ENCODE results near the gene ZFP90. TPM values are rescaled to one million over a fixed set of nuclear protein-coding genes. Genes with fewer than 3 reads are reported as not detected.

ZFP90 gene
- total RNA-seq, 1 experiment from 2014 or later, result 21.8 TPM

DNA sequence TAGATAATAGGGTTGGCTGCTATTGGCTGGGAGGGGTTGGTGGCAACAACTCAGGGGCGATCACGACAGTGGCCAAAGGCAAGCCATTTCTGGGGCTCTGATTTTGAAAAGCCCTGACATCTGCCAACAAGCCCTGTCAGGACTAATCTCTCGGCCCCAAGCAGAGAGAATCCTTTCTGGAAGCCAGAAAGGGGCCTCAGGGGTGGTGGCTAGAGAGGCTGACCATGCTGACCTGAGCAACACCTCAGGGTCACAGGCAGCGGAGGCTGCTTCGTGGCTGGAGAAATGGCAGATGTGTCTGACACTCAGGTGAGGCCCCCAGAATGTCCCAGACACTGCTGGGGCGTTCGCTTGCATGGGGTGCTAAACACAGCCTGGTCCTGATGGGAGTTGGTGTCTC is 35.0 kb upstream of the ZFP90 start:
- TF ChIP-seq, protein P1, sequence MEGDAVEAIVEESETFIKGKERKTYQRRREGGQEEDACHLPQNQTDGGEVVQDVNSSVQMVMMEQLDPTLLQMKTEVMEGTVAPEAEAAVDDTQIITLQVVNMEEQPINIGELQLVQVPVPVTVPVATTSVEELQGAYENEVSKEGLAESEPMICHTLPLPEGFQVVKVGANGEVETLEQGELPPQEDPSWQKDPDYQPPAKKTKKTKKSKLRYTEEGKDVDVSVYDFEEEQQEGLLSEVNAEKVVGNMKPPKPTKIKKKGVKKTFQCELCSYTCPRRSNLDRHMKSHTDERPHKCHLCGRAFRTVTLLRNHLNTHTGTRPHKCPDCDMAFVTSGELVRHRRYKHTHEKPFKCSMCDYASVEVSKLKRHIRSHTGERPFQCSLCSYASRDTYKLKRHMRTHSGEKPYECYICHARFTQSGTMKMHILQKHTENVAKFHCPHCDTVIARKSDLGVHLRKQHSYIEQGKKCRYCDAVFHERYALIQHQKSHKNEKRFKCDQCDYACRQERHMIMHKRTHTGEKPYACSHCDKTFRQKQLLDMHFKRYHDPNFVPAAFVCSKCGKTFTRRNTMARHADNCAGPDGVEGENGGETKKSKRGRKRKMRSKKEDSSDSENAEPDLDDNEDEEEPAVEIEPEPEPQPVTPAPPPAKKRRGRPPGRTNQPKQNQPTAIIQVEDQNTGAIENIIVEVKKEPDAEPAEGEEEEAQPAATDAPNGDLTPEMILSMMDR (IDR thresholded peaks at IDR 0.05 in 2 of 3, conservative IDR thresholded peaks at IDR 0.05 in 1 of 3; ENCODE audit: borderline replicate concordance in 1 of 3, insufficient read depth in 1 of 3, low read depth in 2 of 3, low read length in 2 of 3), result no peak
- TF ChIP-seq, protein P2, sequence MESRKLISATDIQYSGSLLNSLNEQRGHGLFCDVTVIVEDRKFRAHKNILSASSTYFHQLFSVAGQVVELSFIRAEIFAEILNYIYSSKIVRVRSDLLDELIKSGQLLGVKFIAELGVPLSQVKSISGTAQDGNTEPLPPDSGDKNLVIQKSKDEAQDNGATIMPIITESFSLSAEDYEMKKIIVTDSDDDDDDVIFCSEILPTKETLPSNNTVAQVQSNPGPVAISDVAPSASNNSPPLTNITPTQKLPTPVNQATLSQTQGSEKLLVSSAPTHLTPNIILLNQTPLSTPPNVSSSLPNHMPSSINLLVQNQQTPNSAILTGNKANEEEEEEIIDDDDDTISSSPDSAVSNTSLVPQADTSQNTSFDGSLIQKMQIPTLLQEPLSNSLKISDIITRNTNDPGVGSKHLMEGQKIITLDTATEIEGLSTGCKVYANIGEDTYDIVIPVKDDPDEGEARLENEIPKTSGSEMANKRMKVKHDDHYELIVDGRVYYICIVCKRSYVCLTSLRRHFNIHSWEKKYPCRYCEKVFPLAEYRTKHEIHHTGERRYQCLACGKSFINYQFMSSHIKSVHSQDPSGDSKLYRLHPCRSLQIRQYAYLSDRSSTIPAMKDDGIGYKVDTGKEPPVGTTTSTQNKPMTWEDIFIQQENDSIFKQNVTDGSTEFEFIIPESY (IDR thresholded peaks at IDR 0.05; ENCODE audit: extremely low read depth, insufficient replicate concordance, low read length), result no peak
- TF ChIP-seq, protein P3, sequence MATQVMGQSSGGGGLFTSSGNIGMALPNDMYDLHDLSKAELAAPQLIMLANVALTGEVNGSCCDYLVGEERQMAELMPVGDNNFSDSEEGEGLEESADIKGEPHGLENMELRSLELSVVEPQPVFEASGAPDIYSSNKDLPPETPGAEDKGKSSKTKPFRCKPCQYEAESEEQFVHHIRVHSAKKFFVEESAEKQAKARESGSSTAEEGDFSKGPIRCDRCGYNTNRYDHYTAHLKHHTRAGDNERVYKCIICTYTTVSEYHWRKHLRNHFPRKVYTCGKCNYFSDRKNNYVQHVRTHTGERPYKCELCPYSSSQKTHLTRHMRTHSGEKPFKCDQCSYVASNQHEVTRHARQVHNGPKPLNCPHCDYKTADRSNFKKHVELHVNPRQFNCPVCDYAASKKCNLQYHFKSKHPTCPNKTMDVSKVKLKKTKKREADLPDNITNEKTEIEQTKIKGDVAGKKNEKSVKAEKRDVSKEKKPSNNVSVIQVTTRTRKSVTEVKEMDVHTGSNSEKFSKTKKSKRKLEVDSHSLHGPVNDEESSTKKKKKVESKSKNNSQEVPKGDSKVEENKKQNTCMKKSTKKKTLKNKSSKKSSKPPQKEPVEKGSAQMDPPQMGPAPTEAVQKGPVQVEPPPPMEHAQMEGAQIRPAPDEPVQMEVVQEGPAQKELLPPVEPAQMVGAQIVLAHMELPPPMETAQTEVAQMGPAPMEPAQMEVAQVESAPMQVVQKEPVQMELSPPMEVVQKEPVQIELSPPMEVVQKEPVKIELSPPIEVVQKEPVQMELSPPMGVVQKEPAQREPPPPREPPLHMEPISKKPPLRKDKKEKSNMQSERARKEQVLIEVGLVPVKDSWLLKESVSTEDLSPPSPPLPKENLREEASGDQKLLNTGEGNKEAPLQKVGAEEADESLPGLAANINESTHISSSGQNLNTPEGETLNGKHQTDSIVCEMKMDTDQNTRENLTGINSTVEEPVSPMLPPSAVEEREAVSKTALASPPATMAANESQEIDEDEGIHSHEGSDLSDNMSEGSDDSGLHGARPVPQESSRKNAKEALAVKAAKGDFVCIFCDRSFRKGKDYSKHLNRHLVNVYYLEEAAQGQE (IDR thresholded peaks at IDR 0.05; ENCODE audit: low read depth), result no peak
- TF ChIP-seq FOSL1 (IDR thresholded peaks at IDR 0.05; ENCODE audit: low read depth) (no peak), POLR2AphosphoS5 (IDR thresholded peaks at IDR 0.05; ENCODE audit: low read depth, low read length) (no peak), EZH2phosphoT487 (IDR thresholded peaks at IDR 0.05; ENCODE audit: borderline replicate concordance) (no peak), JUND (IDR thresholded peaks at IDR 0.05) (no peak), SP1 (IDR thresholded peaks at IDR 0.05; ENCODE audit: low read depth) (no peak), YY1 (IDR thresholded peaks at IDR 0.05; ENCODE audit: extremely low read depth, insufficient replicate concordance, low read depth, low read length) (no peak), CEBPB (IDR thresholded peaks at IDR 0.05; ENCODE audit: low read depth) (no peak), TCF7L2 (IDR thresholded peaks at IDR 0.05; ENCODE audit: borderline replicate concordance, extremely low read depth, insufficient read depth, insufficient read length) (no peak), CBX3 (IDR thresholded peaks at IDR 0.05; ENCODE audit: low read depth) (no peak), EZH2 (IDR thresholded peaks at IDR 0.05) (no peak)
- TF ChIP-seq, protein P4, sequence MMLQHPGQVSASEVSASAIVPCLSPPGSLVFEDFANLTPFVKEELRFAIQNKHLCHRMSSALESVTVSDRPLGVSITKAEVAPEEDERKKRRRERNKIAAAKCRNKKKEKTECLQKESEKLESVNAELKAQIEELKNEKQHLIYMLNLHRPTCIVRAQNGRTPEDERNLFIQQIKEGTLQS (IDR thresholded peaks at IDR 0.05), result no peak
- TF ChIP-seq, protein P5, sequence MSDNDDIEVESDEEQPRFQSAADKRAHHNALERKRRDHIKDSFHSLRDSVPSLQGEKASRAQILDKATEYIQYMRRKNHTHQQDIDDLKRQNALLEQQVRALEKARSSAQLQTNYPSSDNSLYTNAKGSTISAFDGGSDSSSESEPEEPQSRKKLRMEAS (IDR thresholded peaks at IDR 0.05), result no peak
- no peak for DNase-seq (ENCODE audit: low read depth, low spot score)
- ChIA-PET RAD21 (ENCODE audit: low non-redundant PET in 1 of 2, low total read pairs in 2 of 2, uncharacterized antibody in 2 of 2, unreplicated experiment in 2 of 2) (no interaction called here), POLR2A (no interaction called here), CTCF (no interaction called here)
- Histone ChIP-seq H3K36me3 (ENCODE audit: control insufficient read depth in 1 of 2, insufficient read depth in 2 of 2, low read length in 2 of 2) (no peaks in the 10 kb centered on the region), H3K27me3 (ENCODE audit: insufficient read depth, low read length) (peaks cover 3% of the 10 kb centered on the region; the same call in 1 of the 2 replicates), H2AFZ (ENCODE audit: low read depth, low read length, poor library complexity, severe bottlenecking) (no peak overlapping the region), H3K4me3 (replicated peaks in 1 of 2; ENCODE audit: low read depth in 1 of 2, low read length in 2 of 2) (no peak overlapping the region), H3K9me2 (ENCODE audit: insufficient read depth) (no peaks in the 10 kb centered on the region), H3K4me1 (ENCODE audit: control insufficient read depth in 1 of 2, insufficient read depth in 2 of 2, low read length in 2 of 2) (no peaks in the 10 kb centered on the region), H3K27ac (ENCODE audit: low read depth, low read length) (no peak overlapping the region), H3K9ac (ENCODE audit: low read length) (no peak overlapping the region), H3K4me2 (ENCODE audit: low read length) (no peak overlapping the region), H3K79me2 (ENCODE audit: insufficient read depth, low read length) (no peaks in the 10 kb centered on the region), H3K9me3 (ENCODE audit: control insufficient read depth in 1 of 2, insufficient read depth in 1 of 2, low read depth in 1 of 2, low read length in 2 of 2) (no peaks in the 10 kb centered on the region), H4K20me1 (ENCODE audit: insufficient read depth) (no peaks in the 10 kb centered on the region)
- no TSS peak for BruUV-seq (replicated peaks)
- intact Hi-C loops (cut with micrococcal nuclease), result no loop called here
- no peak for ATAC-seq
